Smooth muscle cell (in vitro differentiated cells): ENCODE data around the gene PLEKHG3. TPM values are rescaled to one million over a fixed set of nuclear protein-coding genes. Genes with fewer than 3 reads are reported as not detected.

Source experiments
- DNase-seq: peaks from one replicate; lab custom pipeline; 2025; ENCODE audit not compliant: unreplicated experiment; lab: John Stamatoyannopoulos, UW
- H2AFZ ChIP-seq: fragments of 200-600 bp; sonication (generic); 2 replicates; pipeline ENCODE4 v1.6.0; 2016; ENCODE audit warnings: antibody characterized with exemption, low read depth, mild to moderate bottlenecking
- H3F3A ChIP-seq: fragments of 200-600 bp; sonication (generic); 2 replicates; pipeline ENCODE4 v1.6.0; 2017; ENCODE audit warnings: antibody characterized with exemption, low read depth
- H3K27ac ChIP-seq: fragments of 200-600 bp; sonication (generic); 2 replicates; pipeline ENCODE4 v1.5.1; 2016; ENCODE audit warnings: low read depth, mild to moderate bottlenecking
- H3K27me3 ChIP-seq: fragments of 200-600 bp; sonication (generic); 2 replicates; pipeline ENCODE4 v1.6.1; 2016; ENCODE audit warnings: low read depth, mild to moderate bottlenecking
- H3K36me3 ChIP-seq: fragments of 200-600 bp; sonication (generic); 2 replicates; pipeline ENCODE4 v1.5.1; 2016; ENCODE audit warnings: low read depth
- H3K4me1 ChIP-seq: fragments of 200-600 bp; sonication (generic); 2 replicates; pipeline ENCODE4 v1.5.1; 2016; ENCODE audit warnings: low read depth
- H3K4me2 ChIP-seq: fragments of 200-600 bp; sonication (generic); 2 replicates; pipeline ENCODE4 v1.6.0; 2016; ENCODE audit warnings: mild to moderate bottlenecking
- H3K4me3 ChIP-seq: fragments of 200-600 bp; sonication (generic); 2 replicates; pipeline ENCODE4 v1.5.1; 2016; ENCODE audit warnings: mild to moderate bottlenecking
- H3K79me2 ChIP-seq: fragments of 200-600 bp; sonication (generic); 2 replicates; pipeline ENCODE4 v1.6.0; 2016; ENCODE audit warnings: low read depth, mild to moderate bottlenecking
- H3K9ac ChIP-seq: fragments of 200-600 bp; sonication (generic); 2 replicates; pipeline ENCODE4 v1.6.0; 2016; ENCODE audit warnings: low read depth
- H3K9me3 ChIP-seq: fragments of 200-600 bp; sonication (generic); replicated peaks from 2 replicates; pipeline ENCODE4 v1.5.1; 2016; ENCODE audit warnings: low read depth
- H4K20me1 ChIP-seq: fragments of 200-600 bp; sonication (generic); 2 replicates; pipeline ENCODE4 v1.6.0; 2016; ENCODE audit warnings: low read depth
- CTCF ChIP-seq: fragments of 200-600 bp; sonication (generic); IDR thresholded peaks from 2 replicates; pipeline ENCODE4 v1.5.1; 2017; ENCODE audit warnings: borderline replicate concordance, mild to moderate bottlenecking, antibody characterized with exemption; ENCODE audit not compliant: insufficient read depth, poor library complexity, severe bottlenecking
- WGBS: methylation state at CpG from one replicate; pipeline ENCODE4 v1.1.7; 2016; ENCODE audit warnings: low lambda C conversion rate; 5-methylcytosine and 5-hydroxymethylcytosine counted together
- polyA plus RNA-seq: library from polyadenylated mRNA; unstranded; fragments of >200 nt; fragmentation: Nextera tagmentation; extraction: Ambion mirVana; gene quantifications from 2 replicates; pipeline ENCODE4 v1.2.1, GENCODE V29; 2016
- total RNA-seq: library from RNA; depleted of rRNA; stranded (reverse); fragments of >200 nt; gene quantifications from 2 replicates; pipeline ENCODE4 v1.2.3, GENCODE V29; 2014

PLEKHG3 gene
- total and polyA plus RNA-seq, 2 experiments from 2014 or later = 17.6 to 18.3 TPM

GRCh38 chr14:64682843-64683242 lies 21.4 kb upstream of the PLEKHG3 start:
- no peak overlapping the region for H3K9ac ChIP-seq
- no peak for TF ChIP-seq CTCF
- no peaks in the 10 kb centered on the region for H3K36me3 ChIP-seq
- H2AFZ ChIP-seq = no peak overlapping the region
- H4K20me1 ChIP-seq = no peaks in the 10 kb centered on the region
- no peak for DNase-seq
- H3K79me2 ChIP-seq = no peaks in the 10 kb centered on the region
- no peaks in the 10 kb centered on the region for H3K27me3 ChIP-seq
- no peak overlapping the region for H3K4me2 ChIP-seq
- H3K4me1 ChIP-seq = peaks cover 21% of the 10 kb centered on the region
- H3K4me3 ChIP-seq = no peak overlapping the region
- peak overlapping the region; percentile 66 for H3K27ac ChIP-seq
- peaks cover 20% of the 10 kb centered on the region for H3F3A ChIP-seq
- WGBS = 80% methylated on average over 5 of the region's 5 CpGs
- H3K9me3 ChIP-seq = no peaks in the 10 kb centered on the region

- no peak overlapping the region for H3K4me2 ChIP-seq
- peaks cover 21% of the 10 kb centered on the region for H3K4me1 ChIP-seq
- no peak for DNase-seq
- H2AFZ ChIP-seq = no peak overlapping the region
- H4K20me1 ChIP-seq = no peaks in the 10 kb centered on the region
- H3F3A ChIP-seq = peaks cover 20% of the 10 kb centered on the region
- H3K9me3 ChIP-seq = no peaks in the 10 kb centered on the region
- no peak overlapping the region for H3K9ac ChIP-seq
- no peaks in the 10 kb centered on the region for H3K79me2 ChIP-seq
- no peak for TF ChIP-seq CTCF
- no peak overlapping the region for H3K27ac ChIP-seq
- 91% methylated on average over 14 of the region's 15 CpGs for WGBS
- no peaks in the 10 kb centered on the region for H3K27me3 ChIP-seq
- H3K36me3 ChIP-seq = no peaks in the 10 kb centered on the region
- H3K4me3 ChIP-seq = no peak overlapping the region
These were observed 21.0 kb upstream of the PLEKHG3 start for GRCh38 chr14:64683264-64683663.

- H3K9me3 ChIP-seq = no peaks in the 10 kb centered on the region
- no peak overlapping the region for H2AFZ ChIP-seq
- no peaks in the 10 kb centered on the region for H3K27me3 ChIP-seq
These were observed 20.1 kb upstream of the PLEKHG3 start for GRCh38 chr14:64684091-64684490.

More at GRCh38 chr14:64684091-64684490, 20.1 kb upstream of the PLEKHG3 start:
- no peak for DNase-seq
- Histone ChIP-seq H3K79me2 (no peaks in the 10 kb centered on the region), H3F3A (peaks cover 20% of the 10 kb centered on the region), H3K4me2 (peak overlapping the region; percentile 22), H3K9ac (no peak overlapping the region), H3K4me3 (no peak overlapping the region), H3K27ac (no peak overlapping the region), H3K4me1 (peaks cover 21% of the 10 kb centered on the region), H3K36me3 (no peaks in the 10 kb centered on the region), H4K20me1 (no peaks in the 10 kb centered on the region)
- 35% methylated on average over 6 of the region's 6 CpGs for WGBS
- TF ChIP-seq CTCF = no peak
